Measurements from ENCODE around the gene ARPC2.

DNA sequence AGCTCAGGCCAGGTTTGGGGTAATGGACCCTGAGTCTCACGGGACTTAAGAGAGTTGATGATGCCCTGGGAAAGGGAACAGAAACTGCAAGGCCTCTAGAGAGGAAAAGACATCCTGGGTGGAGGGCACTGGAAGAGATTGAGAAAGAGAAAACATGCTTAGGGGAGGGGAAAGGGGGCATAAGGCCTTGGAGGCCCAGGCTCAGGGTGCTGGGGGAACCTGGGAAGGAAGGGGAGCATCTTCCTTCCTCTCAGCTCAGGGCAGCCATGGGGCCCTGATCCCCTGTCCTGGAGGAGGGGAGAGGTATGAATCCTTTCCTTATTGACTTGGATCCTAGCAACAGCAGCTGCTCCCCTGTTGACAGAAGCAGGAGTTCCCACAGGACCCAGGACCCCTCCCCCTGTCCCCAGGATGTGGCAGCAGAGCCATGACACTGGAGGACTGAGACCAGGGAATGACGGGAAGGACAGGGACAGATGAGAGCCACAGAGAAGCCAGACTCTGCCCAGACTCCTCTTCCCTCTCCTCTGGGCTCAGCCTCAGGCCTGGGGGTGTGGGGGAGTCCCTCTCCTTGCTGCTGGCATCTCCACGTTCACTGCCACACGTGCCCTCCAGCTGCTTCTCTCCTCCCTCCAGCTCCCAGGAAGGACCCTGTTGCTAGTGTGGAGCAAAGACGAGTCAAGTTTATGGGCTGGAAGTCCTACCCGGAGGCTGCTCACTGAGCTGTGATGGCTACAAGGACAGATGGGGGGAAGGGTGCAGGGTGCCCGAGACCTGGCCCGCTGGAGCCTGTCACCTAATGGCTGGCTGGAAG lies 44.6 kb downstream of the ARPC2 start:
- no peak for TF ChIP-seq POLR2AphosphoS5 (IDR thresholded peaks at IDR 0.05)
- TF ChIP-seq, protein P1, sequence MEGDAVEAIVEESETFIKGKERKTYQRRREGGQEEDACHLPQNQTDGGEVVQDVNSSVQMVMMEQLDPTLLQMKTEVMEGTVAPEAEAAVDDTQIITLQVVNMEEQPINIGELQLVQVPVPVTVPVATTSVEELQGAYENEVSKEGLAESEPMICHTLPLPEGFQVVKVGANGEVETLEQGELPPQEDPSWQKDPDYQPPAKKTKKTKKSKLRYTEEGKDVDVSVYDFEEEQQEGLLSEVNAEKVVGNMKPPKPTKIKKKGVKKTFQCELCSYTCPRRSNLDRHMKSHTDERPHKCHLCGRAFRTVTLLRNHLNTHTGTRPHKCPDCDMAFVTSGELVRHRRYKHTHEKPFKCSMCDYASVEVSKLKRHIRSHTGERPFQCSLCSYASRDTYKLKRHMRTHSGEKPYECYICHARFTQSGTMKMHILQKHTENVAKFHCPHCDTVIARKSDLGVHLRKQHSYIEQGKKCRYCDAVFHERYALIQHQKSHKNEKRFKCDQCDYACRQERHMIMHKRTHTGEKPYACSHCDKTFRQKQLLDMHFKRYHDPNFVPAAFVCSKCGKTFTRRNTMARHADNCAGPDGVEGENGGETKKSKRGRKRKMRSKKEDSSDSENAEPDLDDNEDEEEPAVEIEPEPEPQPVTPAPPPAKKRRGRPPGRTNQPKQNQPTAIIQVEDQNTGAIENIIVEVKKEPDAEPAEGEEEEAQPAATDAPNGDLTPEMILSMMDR (IDR thresholded peaks at IDR 0.05 in 8 of 11, conservative IDR thresholded peaks at IDR 0.05 in 3 of 11), result no peak
